HepG2 (cell line): Measurements from ENCODE around the gene SHPK. TPM values are rescaled to one million over a fixed set of nuclear protein-coding genes. Genes with fewer than 3 reads are reported as not detected.
A peak's percentile ranks its signal among the peaks of the same experiment; 100 is the strongest.

Source experiments
- ASH2L ChIP-seq: fragments of 300-600, 200-600 bp; sonication (generic); IDR thresholded peaks from 2 replicates; pipeline ENCODE4 v1.7.0; 2017; ENCODE audit warnings: low read depth, mild to moderate bottlenecking, moderate library complexity, mixed read lengths, low read length; ENCODE audit not compliant: insufficient read length
- CCDC6 ChIP-seq: sonication (generic); formaldehyde crosslinking; IDR thresholded peaks from 2 replicates; pipeline ENCODE4 v1.8.1; 2022; ENCODE audit warnings: mild to moderate bottlenecking, missing genetic modification reagents, moderate library complexity
- ERF ChIP-seq: IDR thresholded peaks from 2 replicates; pipeline ENCODE4 v1.6.1; 2018; ENCODE audit warnings: missing biosample characterization, missing genetic modification reagents
- GMEB1 ChIP-seq: sonication (generic); formaldehyde crosslinking; IDR thresholded peaks from 2 replicates; pipeline ENCODE4 v1.5.1; 2020; ENCODE audit warnings: missing genetic modification reagents, mild to moderate bottlenecking, borderline replicate concordance
- HIVEP1 ChIP-seq: sonication (generic); formaldehyde crosslinking; IDR thresholded peaks from 2 replicates; pipeline ENCODE4 v1.4.0; 2020; ENCODE audit warnings: mild to moderate bottlenecking, missing genetic modification reagents
- IKZF4 ChIP-seq: sonication (generic); formaldehyde crosslinking; IDR thresholded peaks from 2 replicates; pipeline ENCODE4 v1.5.1; 2020; ENCODE audit warnings: borderline replicate concordance, mild to moderate bottlenecking, low read depth, missing genetic modification reagents; ENCODE audit errors: not compliant biosample characterization
- IRF2 ChIP-seq: IDR thresholded peaks from 2 replicates; pipeline ENCODE4 v1.6.1; 2018; ENCODE audit warnings: missing genetic modification reagents, missing compliant biosample characterization
- IRX3 ChIP-seq: sonication (generic); formaldehyde crosslinking; IDR thresholded peaks from 2 replicates; pipeline ENCODE4 v1.8.1; 2023; ENCODE audit warnings: mild to moderate bottlenecking, low read depth, missing genetic modification reagents, borderline replicate concordance
- KAT2B ChIP-seq: fragments of 150-350 bp; IDR thresholded peaks from 2 replicates; pipeline ENCODE4 v1.6.1; 2014; ENCODE audit warnings: low read depth, low read length, borderline replicate concordance
- KAT7 ChIP-seq: IDR thresholded peaks from 2 replicates; pipeline ENCODE4 v1.6.1; 2018; ENCODE audit warnings: borderline replicate concordance, missing compliant biosample characterization
- MLXIP ChIP-seq: sonication (generic); formaldehyde crosslinking; IDR thresholded peaks from 2 replicates; pipeline ENCODE4 v1.9.0; 2021; ENCODE audit warnings: missing genetic modification reagents, borderline replicate concordance
- MTF1 ChIP-seq: sonication (generic); formaldehyde crosslinking; IDR thresholded peaks from 2 replicates; pipeline ENCODE4 v1.5.0; 2020; ENCODE audit warnings: missing genetic modification reagents
- MYC ChIP-seq: sonication (generic); formaldehyde crosslinking; IDR thresholded peaks from 2 replicates; pipeline ENCODE4 v1.9.0; 2021; ENCODE audit warnings: missing genetic modification reagents, borderline replicate concordance
- NFKBIZ ChIP-seq: IDR thresholded peaks from 2 replicates; pipeline ENCODE4 v1.6.1; 2018; ENCODE audit warnings: missing genetic modification reagents, missing compliant biosample characterization
- RBFOX2 ChIP-seq: fragments of 200-400 bp; formaldehyde crosslinking; IDR thresholded peaks from 2 replicates; pipeline ENCODE4 v1.6.1; 2017; ENCODE audit warnings: low read depth, mild to moderate bottlenecking, low read length
- SIN3B ChIP-seq: fragments of 150-350 bp; IDR thresholded peaks from 2 replicates; pipeline ENCODE4 v1.6.1; 2014; ENCODE audit warnings: low read length
- SP1 ChIP-seq, 2 experiments: fragments of 450-650 bp in 1 of 2; sonication (generic) in 1 of 2; formaldehyde crosslinking in 1 of 2; IDR thresholded peaks; 2 replicates each; pipeline versions ENCODE4 v1.4.0 to v1.6.1; 2016 to 2020; ENCODE audit warnings: missing genetic modification reagents in 1 of 2
- THAP9 ChIP-seq: sonication (generic); formaldehyde crosslinking; IDR thresholded peaks from 2 replicates; pipeline ENCODE4; 2020; ENCODE audit warnings: missing genetic modification reagents, mild to moderate bottlenecking, borderline replicate concordance
- ZNF484 ChIP-seq: sonication (generic); formaldehyde crosslinking; IDR thresholded peaks from 2 replicates; pipeline ENCODE4 v1.5.1; 2020; ENCODE audit warnings: mild to moderate bottlenecking, low read depth, missing genetic modification reagents, borderline replicate concordance
- ZNF724P ChIP-seq: sonication (generic); formaldehyde crosslinking; IDR thresholded peaks from 2 replicates; pipeline ENCODE4 v1.8.0; 2022; ENCODE audit warnings: missing genetic modification reagents, borderline replicate concordance
- polyA plus RNA-seq, 8 experiments: library from polyadenylated mRNA; depleted of rRNA in 3 of 8; stranded (reverse) in 7 of 8; unstranded in 1 of 8; fragments of >200 nt; fragmentation: Illumina TruSeq in 4 of 8; extraction: Trizol in 4 of 8; gene quantifications; 2 replicates each; pipeline versions ENCODE4 v1.2.1 to v1.2.3, GENCODE V29; 2011 to 2016; ENCODE audit warnings: low read depth in 4 of 8, missing spikeins in 1 of 8, mixed read lengths in 1 of 8; ENCODE audit not compliant: insufficient read depth in 1 of 8
- total RNA-seq, 5 experiments: library from RNA; depleted of rRNA; stranded (reverse); fragments of >200 nt; fragmentation: Illumina TruSeq; extraction: Trizol; gene quantifications; 2 replicates each; pipeline ENCODE4 v1.2.3, GENCODE V29; 2016; ENCODE audit warnings: low read depth in 1 of 5

Gene SHPK
- total and polyA plus RNA-seq, 2 of the 13 experiments (the other 11 are each of a cell fraction or from before 2014, with no cell fraction given), result 16.2 to 30.9 TPM

DNA sequence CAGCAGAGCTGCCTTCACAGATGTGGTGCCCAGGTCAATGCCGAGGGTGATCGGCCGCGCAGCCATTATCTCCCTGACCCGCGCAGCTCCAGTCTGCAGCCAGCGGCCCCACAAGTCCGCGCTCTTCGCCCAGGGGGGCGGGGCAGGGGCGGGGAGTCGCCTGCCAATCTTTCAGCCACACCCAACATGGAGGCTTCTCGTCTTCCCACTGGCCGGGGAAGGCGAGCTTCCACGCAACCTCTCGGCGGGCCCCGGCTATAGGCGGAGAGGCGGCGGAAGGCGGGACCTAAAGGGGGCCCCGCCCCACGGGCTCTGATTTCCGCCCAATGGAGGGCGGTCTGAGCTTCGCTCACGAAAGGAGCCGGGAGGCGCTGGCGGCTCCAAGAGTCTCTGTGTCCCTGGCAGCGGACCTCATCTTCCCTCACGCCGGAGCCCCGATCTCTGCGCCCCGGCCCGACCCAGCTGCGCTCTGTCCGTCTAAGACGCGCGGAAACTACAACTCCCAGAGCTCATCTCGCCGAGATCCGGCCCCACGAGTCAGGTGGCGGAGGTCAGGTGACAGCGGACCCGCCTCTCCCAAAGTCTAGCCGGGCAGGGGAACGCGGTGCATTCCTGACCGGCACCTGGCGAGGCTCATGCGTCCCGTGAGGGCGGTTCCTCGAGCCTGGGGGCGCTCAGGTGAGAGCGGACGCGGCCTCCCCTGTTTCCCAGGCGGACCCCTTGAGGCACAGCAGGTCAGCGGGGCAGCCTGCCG lies at the start of gene SHPK, which contains the start of gene CTNS (continued):
- TF ChIP-seq ASH2L (peak; percentile 70), ERF (0 out of 2 replicates have a peak, but pooled peaks have one; percentile 33), IRF2 (0 out of 2 replicates have a peak, but pooled peaks have one; percentile 38), KAT7 (no peak; the same call in 1 of the 2 replicates), MYC (CRISPR knock-in tag) (peak; percentile 66), NFKBIZ (CRISPR knock-in tag) (no peak), KAT2B (no peak), SP1 (IDR thresholded peaks at IDR 0.05) (0 out of 2 replicates have a peak, but pooled peaks have one; percentile 60), SP1 (CRISPR knock-in tag; IDR thresholded peaks at IDR 0.05) (peak; percentile 90), IRX3 (CRISPR knock-in tag) (no peak), MLXIP (no peak), SIN3B (peak; percentile 64; the same call in 1 of the 2 replicates), HIVEP1 (CRISPR knock-in tag) (peak; percentile 89), RBFOX2 (peak; percentile 89), GMEB1 (CRISPR knock-in tag) (peak; percentile 65), CCDC6 (no peak; the same call in 1 of the 2 replicates), IKZF4 (CRISPR knock-in tag) (no peak), THAP9 (peak; percentile 54; the same call in 1 of the 2 replicates), MTF1 (CRISPR knock-in tag) (no peak), ZNF724P (CRISPR knock-in tag) (0 out of 2 replicates have a peak, but pooled peaks have one; percentile 41), ZNF484 (CRISPR knock-in tag) (0 out of 2 replicates have a peak, but pooled peaks have one; percentile 57)
